Medulla oblongata (tissue), 1 donor: Measurements from ENCODE around the gene THBD.

ENCODE experiments used
- DNase-seq: peaks from one replicate; pipeline ENCODE4 v3.0.0-alpha.2; 2015; ENCODE audit errors: extremely low spot score

The THBD gene, protein sequence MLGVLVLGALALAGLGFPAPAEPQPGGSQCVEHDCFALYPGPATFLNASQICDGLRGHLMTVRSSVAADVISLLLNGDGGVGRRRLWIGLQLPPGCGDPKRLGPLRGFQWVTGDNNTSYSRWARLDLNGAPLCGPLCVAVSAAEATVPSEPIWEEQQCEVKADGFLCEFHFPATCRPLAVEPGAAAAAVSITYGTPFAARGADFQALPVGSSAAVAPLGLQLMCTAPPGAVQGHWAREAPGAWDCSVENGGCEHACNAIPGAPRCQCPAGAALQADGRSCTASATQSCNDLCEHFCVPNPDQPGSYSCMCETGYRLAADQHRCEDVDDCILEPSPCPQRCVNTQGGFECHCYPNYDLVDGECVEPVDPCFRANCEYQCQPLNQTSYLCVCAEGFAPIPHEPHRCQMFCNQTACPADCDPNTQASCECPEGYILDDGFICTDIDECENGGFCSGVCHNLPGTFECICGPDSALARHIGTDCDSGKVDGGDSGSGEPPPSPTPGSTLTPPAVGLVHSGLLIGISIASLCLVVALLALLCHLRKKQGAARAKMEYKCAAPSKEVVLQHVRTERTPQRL

DNA sequence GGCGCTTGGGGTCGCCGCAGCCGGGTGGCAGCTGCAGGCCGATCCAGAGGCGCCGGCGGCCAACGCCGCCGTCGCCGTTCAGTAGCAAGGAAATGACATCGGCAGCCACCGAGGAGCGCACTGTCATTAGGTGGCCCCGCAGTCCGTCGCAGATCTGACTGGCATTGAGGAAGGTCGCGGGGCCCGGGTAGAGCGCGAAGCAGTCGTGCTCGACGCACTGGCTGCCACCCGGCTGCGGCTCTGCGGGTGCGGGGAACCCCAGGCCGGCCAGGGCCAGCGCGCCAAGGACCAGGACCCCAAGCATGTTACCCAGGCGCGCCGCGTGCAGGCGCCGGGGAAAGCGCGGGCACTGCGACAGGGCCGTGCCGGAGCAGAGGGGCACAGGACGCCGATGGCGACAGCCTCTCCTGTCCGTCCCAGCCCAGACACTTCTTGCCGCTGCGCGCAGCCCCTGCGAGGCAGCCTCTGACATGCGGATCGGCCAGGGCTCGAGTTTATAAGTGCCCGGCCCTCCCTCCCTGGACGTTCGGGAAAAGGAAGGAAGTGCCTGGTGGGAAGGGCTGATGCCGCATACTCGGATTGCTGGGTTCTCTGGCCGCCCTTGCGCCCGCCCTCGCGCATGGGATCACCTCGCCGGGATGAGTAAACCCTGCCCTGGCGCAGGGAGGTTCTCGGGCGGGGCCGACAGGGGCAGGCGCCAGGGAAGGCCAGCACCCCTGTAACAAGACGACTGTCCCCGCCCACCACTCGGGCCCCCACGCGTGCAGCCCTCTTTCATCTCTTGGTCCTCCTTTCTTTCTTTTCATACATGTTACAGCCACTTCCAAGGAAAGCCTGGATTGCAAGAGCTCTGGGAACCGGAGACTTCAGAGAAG lies at the start of gene THBD:
THBD (minus strand) TSS at position 472 of the 875 bp plus-strand sequence; CDS start at position 304, 168 bp downstream.
- DNase-seq, result no peak

DNA sequence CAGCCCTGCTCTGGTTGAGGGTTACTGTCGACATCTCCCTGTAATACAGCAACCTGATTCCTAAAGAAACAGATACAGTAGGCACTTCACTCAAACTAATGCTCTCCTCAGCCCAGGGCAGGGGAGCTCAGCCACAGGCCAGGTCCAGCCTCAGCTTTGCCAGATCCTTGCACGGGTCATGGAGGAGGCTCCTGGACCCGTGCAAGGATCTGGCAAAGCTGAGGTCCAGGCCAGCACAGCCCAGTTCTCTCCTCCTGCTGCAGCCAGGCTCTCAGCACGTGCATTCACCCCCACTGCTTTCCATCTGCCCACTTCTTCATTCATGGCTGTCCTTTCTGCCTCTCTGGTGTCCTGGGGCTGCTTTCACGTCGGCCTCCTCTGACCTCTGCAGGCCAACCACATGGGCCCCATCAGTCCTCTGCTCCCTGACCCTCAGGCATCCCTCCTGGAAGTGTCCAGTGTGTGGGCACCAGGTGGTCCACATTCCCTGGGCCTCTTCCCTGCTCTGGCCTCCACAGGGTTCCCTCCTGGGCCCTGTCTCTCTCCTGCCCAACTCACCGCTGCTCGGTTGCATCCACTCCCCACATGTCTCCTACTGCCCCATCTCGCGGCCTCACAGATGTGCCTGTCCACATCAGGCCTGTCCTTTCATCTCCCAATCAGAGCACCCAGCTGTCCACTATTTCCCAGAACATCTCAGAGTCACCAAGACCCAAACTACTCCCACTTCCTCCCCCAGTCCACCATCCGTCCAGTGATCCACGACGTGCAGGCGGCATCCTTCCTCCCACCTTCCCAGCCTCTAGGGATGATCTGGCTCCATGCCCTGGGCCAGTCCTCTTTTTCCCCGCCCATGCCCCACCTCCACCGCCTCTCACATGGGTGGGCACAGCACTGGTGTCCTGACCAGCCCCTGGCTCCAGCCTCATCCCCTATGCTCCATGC lies 48.4 kb upstream of the THBD start:
- no peak for DNase-seq

DNA sequence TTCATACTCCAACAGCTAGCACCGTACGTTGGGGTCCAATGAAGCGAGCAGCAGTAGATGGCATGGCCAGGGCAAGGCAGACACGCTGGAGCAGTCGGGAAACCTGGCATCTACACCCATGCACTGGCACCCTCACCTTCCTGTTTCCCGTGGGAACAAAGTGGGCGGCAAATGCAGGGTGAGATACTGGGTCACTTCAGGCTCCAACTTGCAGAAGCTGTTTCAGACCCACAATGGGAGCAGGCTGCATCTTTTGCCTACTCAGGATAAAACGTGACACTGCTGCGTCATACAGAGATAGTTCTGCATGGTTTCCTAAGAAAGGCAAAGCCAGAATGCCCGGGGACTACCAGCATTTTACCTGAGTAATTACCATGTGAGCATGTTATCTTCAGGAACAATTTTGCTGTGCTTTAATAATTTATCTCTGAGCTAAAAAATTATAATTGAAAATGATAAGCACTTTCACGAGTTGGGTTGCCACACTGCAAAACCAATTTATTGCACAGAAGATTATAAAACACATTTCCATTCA lies 47.6 kb upstream of the THBD start:
- DNase-seq, result no peak

DNA sequence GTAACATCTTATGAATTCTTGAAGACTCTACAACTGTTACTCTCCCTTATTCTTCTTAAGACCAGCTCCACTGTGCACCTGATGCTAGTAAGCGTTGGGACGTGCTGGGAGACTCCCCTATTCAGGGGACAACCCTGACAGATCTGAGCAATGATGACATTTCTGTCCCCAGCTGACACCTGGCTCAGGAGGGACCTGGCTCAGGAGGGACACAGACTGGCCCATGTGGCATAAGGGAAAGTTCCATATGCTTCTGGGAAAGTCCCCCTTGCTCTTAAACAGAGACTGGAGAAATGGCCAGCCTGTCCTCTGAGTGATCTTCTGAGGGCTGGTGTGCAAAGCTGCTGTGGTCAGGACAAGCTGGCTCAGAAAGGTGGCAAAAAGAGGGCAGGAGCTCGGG lies 46.6 kb upstream of the THBD start:
- DNase-seq, result no peak

DNA sequence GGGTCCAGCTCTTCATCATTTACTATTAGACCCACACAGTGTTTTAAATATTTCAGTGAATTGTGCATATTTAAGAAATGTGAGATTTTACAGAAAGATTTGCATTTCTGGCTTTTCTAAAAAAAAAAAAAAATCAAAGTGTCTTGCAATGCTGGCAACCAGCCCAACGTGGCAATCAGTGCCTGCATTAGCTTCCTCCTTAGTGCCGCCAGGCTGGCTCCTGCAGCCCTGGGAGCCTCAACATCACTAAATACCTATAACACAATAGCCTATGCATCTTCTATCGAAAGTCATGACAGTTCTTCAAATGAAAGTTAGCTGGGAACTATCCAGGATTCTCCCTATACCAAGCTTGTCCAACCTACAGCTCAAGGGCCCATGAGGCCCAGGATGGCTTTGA lies 46.0 kb upstream of the THBD start:
- DNase-seq, result no peak

DNA sequence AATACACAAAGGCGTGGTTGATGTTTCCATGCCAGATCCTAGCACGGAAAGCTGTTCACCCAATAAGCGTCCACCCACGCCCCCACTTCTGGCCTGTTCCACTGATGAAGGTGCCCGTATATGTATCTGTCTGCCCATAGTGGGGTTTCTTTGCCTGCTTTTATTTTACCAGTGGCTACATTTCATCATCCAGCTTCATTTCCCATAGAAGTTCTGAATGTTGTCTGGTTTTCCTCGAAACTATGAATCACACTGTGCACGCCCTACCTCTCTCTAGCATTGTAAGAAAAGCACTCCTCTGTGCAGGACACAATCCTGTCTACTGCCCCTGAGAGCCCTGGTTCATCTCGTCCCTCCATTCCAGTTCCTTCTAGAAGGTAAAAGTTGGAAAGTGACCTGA lies 45.5 kb upstream of the THBD start:
- DNase-seq, result no peak

DNA sequence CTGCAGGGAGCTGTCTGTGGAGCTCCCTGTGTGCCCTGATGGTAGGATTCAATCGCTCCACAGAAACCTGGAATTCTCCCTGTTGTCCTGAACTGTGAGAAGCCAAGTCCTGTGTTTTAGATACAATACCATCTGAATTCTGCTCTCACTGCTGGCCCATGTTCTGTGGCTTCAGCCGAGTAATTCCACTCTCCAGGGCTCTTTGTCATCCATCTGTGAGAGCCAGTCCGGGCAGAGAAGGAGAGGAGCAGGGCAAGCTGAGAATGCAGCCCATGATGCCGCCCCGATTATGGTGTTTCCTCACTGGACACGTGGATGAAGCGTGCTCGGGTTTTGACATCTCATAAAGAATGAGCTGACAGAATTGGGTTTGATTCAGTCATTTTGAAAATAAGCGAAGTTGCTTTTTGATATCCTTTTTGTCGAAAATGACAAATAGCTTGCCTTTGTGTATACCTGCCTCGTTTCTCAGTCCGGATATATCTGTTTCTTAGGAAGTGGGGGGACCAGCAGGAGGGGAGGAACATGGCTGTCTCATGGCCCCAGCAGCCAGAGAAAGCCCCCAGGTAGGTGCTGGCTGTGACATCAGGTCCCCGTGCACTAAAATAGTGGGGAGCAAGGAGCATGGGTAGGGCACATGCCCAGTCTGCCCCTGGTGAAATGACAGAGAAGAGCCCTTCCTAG lies 44.9 kb upstream of the THBD start:
- DNase-seq, result no peak

DNA sequence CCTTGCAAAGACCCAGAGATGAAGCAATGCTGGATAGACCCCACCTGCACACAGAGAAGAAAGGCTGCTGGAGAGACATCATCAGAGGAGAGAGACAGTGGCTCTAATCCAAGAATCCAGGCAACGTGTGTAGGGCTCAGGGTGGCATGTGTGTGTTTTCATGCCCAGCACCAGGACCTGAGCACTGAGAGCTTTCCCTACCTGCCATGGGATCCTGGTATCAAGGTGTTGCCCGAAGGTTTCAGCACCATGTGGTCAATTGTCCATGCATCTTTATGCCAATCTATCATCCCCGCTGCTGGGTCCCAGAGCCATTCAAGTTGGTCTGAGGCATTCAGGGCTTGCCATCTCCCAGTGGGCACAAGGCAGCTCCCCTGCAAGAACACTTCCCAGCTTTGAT lies 44.1 kb upstream of the THBD start:
- no peak for DNase-seq

DNA sequence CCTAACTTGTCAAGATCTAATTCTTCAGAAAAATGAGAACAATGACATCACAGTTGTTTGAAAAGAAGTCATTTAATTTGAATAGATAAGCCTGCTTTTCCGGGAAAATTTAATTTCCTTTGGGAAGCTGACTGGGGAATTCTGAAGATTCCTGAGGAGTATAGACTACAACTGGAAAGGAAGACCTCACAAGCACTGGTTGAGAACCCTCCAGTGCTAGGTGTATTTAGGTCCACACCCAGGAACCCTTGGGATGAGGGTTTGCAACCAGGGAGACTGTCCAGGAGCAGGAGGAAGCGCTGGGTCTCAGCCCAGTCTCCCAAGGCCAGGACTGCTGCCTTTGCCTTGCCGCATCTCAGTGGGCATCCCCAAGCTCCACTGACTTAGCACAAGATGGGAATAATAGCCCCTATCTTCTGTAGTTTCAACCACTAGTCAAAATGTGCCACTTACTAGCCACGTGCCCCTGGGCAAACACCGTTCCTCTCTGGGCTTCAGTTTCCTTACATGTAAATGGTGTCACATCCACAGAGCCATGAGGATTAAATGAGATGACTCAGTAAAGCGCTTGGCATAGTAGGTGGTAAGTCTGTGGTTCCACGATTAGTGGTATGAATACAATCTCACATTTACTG lies 43.5 kb upstream of the THBD start:
- no peak for DNase-seq

DNA sequence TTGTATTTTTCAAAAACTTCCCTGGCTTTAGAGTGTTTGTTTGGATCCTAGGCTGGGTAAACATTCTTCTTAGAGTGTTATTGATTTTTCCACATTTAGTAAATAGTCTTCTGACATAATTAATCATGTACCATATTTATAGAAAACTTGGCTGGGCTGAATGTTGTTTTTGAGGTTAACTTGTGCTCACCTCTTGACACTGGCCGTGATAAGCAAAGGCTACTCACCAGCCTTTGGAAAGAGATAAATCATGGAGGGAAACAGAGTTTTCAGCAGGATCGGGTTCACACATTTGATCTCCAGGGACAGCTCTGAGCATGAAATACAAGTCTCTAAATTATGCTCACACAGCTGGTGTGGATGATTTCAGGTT lies 42.9 kb upstream of the THBD start:
- DNase-seq, result no peak

DNA sequence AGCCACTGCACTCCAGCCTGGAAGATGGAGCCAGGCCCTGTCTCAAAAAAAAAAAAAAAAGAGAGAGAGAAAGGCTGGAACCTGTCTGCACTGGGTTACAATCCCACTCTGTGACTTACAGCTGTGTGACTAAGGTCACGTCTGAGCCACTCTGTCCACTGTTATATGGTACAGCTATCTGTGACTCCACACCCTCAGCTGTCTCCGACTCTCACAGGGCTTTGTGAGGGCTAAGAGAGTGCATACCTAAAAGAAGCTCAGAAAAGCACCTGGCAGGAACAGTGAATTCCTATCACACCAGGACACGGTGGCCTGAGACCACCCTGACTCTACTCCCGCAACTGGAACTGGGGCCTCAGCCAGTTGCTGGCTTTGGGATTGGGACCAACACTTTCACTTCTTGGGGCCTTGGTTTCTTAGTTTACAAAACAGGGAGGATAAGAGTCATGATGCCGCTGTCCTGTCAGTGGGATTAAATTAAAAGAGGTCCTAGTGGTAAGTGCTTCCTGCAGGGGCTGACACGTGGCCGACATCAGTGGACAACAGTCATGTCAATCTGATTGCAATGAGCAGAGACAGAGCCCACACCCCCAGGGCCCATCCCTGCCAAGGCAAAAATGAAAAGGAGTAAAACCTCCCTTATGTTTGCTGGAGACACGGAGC lies 42.4 kb upstream of the THBD start:
- no peak for DNase-seq

DNA sequence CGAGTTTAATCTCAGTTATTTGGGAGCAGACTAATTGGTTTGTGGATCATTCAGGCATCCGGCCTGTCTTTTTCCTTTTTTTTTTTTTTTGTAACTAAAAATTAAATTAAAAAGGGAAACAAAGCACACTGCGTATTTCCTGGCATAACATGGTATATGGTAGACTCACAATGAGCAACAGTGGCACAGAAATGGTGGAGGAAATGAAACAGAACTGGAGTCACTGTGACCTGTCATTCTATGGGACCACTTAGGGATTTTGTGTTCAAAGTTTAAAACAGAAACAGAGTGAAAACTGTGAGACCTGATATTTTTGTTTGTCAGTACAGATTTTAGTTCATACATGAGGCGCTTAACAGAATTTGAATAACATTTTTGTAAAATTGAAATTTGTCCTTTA lies 41.4 kb upstream of the THBD start:
- no peak for DNase-seq

DNA sequence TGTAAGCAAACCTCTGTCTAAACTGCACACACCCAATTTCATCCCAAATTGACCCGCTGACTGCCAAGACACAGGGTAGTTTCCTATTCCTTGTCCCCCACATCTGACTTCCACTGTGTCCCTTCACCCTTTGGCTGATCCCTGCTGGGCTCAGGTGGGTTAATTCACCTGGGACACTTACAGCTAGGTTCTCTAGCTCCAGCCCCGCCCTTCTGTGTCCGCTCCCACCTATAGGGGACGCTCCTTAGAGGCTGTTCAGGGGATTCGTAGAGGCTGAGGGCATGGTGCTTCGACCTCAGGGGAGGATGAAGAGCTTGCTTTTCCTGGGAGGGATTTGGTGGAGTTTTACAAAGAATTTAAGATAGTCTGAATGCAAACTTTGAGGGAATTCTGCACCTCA lies 40.7 kb upstream of the THBD start:
- no peak for DNase-seq

DNA sequence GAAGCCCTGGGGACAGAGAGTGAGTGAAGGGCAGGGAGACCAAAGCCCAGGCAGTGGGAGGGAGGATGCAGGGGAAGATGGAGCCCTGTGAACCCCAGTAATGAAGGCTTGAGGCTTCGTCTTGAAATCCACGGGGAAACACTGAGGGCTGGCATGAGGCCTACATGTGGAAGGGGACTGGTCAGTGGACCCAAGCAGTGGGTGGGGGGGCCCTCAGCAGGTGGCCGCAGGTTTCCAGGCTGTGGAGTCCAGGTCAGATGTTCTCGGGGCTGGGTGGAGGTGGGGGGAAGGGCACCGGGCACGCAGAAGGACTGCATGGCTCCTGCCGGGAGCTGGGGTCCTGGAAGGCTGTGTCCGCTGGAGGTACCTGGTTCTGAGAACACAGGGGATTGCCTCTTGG lies 39.4 kb upstream of the THBD start:
- no peak for DNase-seq

DNA sequence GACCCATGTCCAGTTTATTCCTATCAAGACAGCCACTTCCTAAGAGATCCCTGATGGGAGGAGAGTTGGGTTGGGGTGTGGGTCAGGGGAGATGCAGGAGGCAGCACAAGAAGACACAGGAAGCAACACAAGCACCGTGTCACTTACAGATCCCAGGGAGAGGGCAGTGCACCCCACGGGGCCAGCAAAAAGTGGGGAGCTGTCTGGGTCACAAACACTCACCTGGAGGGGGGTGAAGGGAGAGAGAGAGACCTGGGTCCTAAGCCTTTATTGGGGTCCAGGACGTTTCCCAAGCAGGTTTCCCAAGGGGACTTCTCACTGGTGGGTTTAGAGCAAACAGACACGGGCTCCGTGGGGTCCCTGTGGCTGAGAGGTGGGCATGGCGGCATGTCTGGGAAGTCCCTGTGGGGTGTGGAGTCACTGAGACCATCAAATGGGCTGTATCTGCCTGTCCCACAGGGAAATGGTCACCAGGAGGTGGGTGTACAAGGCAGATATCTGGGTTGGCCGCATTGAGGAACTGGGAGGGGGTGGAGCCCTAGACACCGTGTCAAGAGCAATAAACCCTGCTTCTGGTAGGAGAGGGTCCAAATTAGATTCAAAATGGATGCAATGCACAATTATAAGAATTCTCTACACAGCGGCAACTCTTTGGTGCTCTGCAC lies 38.2 kb upstream of the THBD start:
- peak; percentile 12 for DNase-seq

DNA sequence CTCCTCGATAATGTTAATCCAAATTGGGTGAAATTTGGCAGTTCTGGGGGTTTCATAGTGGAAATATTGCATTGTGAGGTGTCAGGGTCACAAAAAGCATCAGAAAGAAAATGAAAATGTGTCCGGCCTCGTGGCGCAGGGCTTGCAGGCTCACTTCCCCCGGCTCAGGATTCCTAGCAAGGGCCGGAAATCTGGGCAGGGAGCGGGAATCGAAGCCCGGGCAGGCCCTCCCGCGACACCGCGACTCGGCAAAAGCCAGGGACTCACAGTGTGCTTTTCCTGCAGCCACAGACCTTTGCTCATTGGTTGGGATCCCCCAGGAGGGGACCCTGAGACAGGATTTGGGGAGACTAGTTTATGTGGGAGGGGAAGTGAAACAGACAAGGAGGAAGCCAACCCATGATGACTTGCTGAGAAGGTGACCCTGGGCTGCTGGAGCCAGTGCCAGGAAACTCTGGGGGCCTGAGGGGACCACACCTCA lies 37.5 kb upstream of the THBD start:
- DNase-seq, result peak; percentile 42

DNA sequence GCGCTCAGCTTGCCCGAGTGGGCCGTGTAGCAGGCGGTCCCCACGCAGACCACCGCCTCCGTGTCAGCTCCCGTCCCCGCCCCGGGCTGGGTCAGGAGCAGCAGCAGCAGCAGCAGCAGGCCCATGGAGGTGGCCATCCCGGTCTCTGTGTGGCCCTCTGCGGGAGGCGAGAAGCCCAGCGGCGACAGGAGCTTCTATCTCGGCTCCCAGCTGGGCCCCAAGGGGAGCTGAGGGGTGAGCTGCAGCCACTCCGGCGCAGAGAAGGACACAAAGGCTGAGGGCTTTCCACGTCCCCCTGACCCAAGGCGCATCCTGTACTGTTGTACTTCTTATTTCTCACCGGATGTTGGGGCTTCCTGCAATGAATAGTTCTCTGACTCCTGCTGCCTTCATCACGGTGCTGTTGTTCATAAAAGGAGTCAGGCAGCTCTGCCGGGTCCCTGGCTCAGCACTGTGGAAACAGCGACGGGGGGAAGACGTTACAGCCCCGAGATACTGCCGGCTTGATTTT lies 36.6 kb upstream of the THBD start, which contains the start of gene CD93:
CD93 (minus strand) TSS at position 269 of the 511 bp plus-strand sequence; CDS start at position 137, 132 bp downstream.
- DNase-seq, result peak; percentile 9

DNA sequence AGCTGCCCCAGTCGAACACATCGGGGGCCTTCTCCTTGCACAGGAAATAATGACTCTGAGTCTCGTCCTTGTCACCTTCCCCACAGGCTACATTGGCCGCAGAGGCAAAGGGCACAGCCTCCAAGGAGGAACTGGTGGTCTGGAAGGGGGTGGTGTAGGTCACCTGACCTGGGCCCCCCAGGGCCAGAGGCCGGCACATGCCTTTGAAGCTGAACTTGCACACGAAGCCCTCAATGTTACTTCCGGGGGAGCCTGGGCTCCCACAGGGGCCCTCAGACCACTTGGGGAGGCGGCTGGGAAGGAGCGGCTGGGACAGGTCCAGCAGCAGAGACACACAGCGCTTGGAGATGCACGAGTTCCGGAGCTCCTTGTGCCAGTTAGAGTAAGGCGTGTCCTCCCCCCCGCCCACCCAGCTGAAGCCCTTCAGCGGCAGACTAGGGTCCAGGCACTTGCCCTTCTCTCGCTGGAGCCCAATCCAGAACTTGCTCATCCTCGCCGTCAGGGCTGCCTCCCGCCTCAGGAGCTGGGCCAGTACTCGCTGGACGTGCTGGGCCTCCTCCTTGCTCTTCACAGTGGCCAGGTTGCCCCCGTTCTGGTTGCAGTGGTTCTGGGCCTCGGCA lies 36.1 kb upstream of the THBD start:
- no peak for DNase-seq
